GM19452 (cell line): ENCODE measurements around the gene SLN.

Experiments
- ATAC-seq: cut with Tn5 transposase; IDR thresholded peaks from one replicate; pipeline ENCODE4 v1.9.1; 2021; ENCODE audit not compliant: unreplicated experiment

SLN gene

DNA sequence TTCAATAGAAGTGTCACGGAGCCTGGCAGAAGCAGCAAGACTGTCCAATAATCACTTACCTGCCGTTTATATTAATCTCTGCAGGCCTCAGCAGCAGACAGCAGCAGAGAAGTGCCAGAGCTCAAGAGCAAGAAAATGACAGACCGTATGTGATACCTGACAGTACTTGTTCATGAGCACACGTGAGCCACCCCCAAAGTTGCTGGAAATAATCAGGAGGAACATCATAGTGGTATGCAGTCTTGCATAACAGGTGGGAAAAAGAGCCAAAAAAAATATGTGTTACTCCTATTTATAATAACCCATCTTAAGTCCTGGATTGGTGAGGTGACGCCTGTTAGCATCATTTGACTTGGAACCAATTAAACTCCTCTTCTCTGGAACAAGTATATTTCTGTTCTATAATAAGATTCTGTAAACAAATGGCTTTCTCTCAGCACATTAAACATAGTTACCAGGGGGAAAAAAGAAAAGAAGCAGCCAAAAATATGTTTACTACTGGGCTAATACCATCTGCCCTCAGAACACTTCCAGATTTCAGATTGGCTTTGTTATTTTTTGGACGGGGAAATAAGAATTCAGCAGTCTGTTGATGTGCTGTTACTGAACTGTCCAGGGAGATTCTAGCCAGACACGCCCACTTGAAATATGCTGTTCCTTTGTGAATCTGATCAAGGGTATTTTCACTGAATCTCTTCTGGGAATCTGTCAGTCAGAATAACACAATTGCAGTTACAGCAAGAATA is 7.9 kb upstream of the SLN start:
- ATAC-seq = no peak

- ATAC-seq = no peak
Observed at GRCh38 chr11:107719073-107719472, 7.2 kb upstream of the SLN start.

DNA sequence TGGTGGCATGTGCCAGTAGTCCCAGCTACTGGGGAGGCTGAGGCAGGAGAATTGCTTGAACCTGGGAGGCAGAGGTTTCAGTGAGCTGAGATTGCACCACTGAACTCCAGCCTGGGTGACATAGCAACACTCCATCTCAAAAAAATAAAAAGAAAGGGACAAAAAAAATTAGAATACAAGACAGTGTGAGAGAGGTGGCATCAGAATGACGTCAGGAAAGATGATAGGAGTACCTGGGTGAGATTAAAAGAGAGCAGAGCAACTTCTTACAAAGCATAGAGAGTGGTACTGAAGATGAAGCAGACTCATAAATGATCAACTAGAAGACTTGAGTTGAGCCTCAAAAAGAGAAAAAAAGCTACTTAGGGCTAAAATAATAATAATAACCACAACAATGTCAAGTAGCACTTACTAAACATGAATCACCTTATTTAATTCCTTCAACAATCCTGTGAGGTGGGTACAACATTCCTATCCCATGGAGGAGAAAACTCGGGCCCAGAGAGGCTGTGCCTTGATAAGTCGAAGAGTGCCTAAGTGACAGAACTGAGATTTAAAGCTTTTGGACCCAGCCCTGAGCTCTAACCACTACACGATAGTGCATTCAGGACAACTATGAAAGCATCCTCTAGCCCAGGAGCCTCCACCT is 5.2 kb upstream of the SLN start:
- ATAC-seq = no peak

- ATAC-seq = no peak
Observed at GRCh38 chr11:107713009-107713408, 1.2 kb upstream of the SLN start.

DNA sequence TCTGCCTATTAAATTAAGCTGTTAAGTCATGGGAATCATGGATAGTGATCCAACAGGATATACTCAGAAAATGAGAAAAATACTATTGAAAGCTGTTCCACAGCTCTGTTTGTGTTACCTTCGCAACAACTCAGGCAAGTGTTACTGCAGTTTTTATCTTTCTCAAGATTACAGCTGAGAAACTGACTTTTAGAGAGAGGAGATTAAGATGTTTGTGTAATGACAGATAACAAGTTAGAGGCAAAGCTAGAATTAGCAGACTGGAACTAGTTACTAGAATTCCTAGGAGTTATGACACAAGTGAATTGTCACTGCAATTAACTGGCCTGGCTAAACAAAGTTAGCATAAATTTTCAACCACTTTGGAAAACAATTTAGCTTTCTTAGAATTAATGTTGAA is 1.6 kb downstream of the SLN start:
- no peak for ATAC-seq

GRCh38 chr11:107708792-107709191 is 3.1 kb downstream of the SLN start:
- ATAC-seq = no peak

DNA sequence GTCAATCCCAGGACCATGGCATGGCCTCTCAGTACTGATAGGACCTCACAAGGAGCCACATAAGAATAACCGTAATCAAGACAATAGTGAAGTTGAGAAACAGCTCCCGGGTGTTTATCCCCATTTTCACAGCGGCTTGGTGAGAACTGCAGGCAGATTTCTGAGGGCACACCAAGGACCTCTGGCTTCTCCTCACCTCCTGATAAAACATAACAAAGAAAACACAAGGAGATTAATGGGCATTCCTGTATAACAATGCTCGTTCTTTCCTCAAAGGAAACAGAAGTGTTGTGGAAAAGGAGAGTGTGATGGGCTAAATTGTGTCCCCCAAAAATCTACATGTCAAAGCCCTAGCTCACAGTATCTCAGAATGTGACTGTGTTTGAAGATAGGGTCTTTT is 4.0 kb downstream of the SLN start:
- ATAC-seq = no peak

GRCh38 chr11:107707215-107707671 is 4.6 kb downstream of the SLN start:
- ATAC-seq = no peak

DNA sequence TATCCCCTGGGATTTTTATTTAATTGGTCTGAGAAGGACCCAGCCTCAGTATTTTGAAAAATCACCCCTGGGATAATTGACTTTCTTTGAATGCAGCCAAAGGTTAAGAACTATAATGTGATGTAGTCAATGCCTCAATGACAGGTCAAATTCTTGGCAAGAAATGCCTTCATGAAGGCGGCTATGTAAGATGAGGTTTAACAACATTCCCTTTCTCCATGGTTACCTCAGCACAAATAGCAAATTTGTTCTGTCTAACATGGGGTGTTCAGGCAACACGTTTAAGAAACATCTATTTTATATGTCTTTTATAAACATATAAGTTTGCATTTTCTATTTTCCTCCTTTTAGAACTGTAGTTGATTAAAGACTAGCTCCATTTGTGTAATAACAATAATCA is 5.3 kb downstream of the SLN start:
- ATAC-seq = no peak

DNA sequence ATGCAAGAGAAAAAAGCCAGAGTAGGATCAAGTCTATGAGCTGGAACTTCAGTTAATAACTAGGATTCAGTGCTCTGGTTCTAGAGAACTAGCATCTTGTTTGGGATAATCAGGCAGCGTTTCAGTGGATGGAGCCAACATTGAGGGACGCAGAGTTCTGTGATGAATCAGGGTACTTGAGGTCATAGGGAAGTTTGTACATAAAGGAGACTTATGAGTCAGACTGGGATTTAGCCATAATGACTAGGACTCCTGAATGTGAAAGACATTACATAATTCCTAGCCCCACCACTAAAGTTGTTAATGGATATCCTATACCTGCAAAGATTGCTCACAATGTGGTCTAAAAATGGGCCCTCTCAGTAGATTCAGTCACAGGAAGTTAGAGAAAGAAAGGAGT is 6.8 kb downstream of the SLN start:
- no peak for ATAC-seq

DNA sequence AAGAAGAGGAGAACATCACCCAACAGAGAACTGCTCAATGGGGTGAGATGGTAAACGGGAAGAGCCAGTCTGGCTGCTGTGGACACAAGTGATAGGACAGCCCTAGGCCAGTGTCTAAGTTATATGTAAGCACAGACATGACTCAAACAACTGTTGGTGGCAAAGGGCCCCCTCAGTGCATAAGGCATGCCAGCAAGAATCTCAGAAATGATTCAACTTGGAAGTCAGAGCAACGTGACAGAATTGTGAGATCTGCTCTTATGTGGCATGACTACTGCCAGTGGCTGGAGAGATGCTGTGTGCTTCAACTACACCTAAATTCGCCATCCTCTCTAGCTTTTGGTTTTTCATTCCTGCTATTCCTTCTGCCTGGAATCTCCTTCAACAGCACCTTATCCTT is 7.4 kb downstream of the SLN start:
- no peak for ATAC-seq

DNA sequence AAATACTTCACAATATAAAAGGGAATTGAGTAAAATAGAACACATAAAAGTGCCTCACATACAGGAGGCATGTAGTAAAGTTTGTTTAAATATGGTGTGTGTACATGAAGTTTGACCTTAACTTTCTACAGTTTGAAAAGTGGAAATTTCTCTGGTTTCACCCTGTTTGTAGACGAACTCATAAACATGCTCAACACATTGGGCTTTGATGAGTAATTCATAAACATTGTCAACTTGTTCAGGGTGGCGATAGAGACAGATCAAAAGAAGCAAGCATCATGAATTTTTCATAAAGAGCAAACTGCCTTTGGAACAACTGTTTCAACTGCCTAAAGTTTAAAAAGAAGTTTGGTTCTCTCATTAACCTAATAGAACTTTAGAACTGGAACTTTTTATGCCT is 9.1 kb downstream of the SLN start:
- no peak for ATAC-seq

DNA sequence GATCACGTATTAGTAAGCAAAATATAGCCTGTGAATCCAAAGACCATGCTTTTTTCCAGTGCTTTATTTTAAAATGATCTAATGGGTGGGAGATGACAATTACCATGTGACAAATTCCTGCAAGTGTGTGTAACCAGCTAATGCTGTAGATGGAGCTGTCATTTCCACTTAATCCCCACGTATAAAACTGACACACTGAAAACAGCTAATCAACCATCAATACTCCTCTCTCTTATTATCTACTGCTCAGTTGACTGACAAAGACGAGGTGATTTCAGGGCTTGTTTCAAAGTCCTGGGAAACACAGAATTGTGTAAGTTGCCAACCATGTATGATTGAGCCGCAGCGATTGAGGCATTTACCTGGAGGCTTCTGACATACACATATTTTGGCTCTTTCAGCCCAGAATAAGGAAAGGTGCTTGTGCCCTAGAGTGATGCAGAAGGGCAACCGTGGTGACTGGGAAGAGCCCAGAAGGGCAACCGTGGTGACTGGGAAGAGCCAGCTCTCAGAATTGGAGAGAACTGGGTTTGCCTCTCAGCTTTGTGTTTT is 9.7 kb downstream of the SLN start:
- ATAC-seq = no peak

GRCh38 chr11:107699371-107700285 is 12.2 kb downstream of the SLN start:
- no peak for ATAC-seq

GRCh38 chr11:107697291-107697690 is 14.6 kb downstream of the SLN start:
- ATAC-seq = no peak

DNA sequence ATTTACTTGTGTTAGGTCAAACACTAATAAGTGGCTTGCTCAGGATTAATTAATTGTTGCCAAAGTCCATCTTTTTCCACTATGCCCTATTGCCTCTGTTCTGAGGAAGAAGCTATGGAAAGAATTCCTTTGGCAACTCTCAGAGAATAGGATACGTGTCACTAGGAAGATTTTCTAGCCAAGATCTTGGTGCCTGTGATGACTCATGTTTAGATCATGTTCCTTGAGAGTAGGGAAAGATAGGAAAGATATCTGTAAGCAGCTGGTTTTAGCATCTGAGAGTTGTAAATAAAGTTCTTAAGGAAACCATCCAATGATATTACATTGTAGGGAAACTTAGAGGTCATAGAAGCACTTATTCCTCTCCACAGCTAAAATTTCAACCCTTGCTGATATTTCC is 15.7 kb downstream of the SLN start:
- no peak for ATAC-seq

DNA sequence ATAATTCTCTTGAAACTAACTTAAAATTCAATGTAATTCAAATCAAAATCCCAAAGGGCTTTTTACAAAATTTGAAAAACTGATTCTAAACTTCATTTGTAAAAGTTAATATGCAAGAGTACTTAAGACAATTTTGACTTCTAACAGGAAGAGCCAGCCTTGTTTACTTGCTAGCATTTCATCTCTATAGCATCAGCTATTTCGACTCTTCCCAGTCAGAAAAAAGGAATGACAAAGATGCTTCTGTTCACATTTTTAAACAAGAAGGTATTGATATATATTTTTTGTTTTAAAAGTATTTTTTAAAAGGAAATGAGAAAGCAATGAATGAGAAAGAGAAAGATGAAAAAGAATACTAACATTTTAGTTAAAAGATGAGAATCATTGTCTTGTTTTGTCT is 16.4 kb downstream of the SLN start:
- no peak for ATAC-seq

GRCh38 chr11:107691000-107691750 is 20.7 kb downstream of the SLN start:
- ATAC-seq = no peak

DNA sequence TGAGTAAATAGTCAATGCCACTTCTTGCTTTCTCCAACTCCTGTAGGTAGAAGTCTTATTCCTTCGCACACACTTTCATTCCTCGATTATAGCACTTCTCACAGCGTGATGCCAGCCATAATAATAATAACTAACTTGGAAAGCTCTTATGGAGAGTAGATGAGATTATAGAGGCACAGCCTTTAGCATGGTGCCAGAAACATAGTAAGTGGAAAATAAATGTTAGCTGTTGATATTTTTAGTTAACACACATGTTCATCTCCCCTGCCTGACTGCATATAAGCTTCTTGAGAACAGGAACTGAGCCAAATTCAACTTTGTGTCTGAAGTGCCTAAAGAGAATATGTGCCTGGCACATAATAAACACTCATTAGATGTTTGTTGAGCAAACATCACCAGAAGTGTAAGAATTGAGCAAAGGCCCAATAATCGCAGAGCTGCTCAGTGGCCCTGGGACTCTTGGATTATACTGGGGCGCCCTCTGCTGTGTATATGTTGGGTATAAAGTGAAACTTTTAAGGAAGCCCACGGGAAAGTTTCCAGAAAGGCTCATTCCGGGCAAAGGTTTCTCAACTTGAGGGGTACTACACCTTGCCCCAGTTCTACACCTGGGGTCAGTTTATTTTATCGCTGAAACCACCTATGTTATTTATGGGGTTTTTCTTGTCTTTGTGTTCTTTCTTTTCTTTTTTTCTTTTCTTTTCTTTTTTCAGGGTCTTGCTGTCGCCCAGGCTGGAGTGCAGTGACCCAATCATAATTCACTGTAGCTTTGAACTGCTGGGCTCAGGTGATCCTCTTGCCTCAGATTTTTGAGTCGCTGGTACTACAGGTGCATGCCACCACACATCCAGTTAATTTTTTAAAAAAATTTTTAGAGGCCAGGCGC is 22.3 kb downstream of the SLN start:
- ATAC-seq = peak; percentile 58
